ENCODE results near the gene ZNF263. TPM values are rescaled to one million over a fixed set of nuclear protein-coding genes. Genes with fewer than 3 reads are reported as not detected.
A peak's percentile ranks its signal among the peaks of the same experiment; 100 is the strongest.

The ZNF263 gene
- total RNA-seq, 1 donor from 2014 or later, result 34.7 TPM

DNA sequence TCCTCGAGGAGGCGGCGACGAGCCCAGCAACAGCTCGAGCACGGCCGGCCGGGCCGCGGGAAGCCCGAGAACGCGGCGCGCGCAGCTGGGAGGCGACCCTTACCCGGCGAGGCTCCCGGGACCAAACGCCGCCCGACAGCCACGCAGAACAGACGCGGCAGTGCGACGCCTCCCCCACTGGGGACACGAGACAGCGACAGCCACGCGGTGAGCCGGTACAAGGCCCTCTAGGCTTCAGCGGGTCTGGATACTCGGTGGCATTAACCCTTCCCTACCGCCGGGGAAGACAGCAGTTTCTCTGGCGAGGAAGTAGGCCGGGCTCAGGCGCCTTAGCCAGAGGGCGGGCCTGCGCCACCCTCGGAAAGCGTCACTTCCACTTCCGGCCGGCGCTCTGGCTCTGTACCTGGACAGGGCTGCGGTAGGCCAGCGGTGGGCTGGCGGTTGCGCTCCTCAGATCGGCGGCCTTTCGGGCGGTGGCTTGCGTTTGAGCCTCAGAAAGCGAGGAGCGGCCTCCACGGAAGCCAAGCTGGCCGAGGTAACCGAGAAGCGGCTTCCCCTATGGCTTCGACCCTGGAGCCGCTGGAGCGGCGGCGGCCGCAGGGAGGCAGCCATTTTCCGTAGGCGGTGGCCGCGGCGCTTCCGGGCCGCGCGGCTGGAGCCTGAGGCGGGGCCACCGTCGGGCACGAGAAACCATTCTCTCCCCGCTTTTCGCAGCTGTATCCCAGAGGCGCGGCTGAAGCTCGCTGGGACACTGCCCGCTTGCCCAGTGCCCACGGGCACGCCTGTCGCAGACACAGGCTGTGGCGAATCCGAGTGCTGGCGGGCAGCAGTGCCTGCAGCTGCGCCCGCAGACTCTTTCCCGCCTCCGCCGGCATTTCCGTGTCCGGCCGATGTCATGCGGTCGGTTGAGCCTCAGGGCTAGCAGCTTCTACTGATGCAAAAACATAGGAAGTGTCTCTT is 22.1 kb downstream of the ZNF263 start, which contains the start of the genes TIGD7 and ZNF75A:
Gene TIGD7, minus strand, starts transcription at position 322 of the 960 bp plus-strand sequence. CDS start 4,816 bp downstream, outside the sequence.
Gene ZNF75A, plus strand, starts transcription at position 389 of the 960 bp plus-strand sequence. CDS start 2,932 bp downstream, outside the sequence.
- peak; percentile 90 for DNase-seq (ENCODE audit: low read depth)
- Histone ChIP-seq H3K4me2 (ENCODE audit: low read length) (peak within 1 kb of the TSS; percentile 91), H3K27ac (ENCODE audit: low read depth, low read length) (peak within 1 kb of the TSS; percentile 84), H3K9ac (ENCODE audit: low read length) (peak within 1 kb of the TSS; percentile 83), H3K4me1 (ENCODE audit: insufficient read depth, low read length) (peaks cover 4% of the 10 kb centered on the region), H3K36me3 (ENCODE audit: insufficient read depth, low read length) (peaks cover 17% of the 10 kb centered on the region), H3K9me3 (ENCODE audit: insufficient read depth, low read depth, low read length) (peaks cover 16% of the 10 kb centered on the region), H4K20me1 (ENCODE audit: insufficient read depth, low read length) (peaks cover 4% of the 10 kb centered on the region), H2AFZ (ENCODE audit: low read depth, low read length) (peak within 1 kb of the TSS; percentile 100), H3K27me3 (ENCODE audit: insufficient read depth, low read length) (no peaks in the 10 kb centered on the region), H3K79me2 (ENCODE audit: insufficient read depth, low read length) (peaks cover 38% of the 10 kb centered on the region), H3K4me3 (ENCODE audit: insufficient read depth, low read depth, low read length) (peak within 1 kb of the TSS; percentile 68)
- FAIRE-seq, result no peak
- peaks cover 48% of the 10 kb centered on the region for H3K36me3 Mint-ChIP-seq (ENCODE audit: low read depth, unreplicated experiment)
- H3K4me3 Mint-ChIP-seq (ENCODE audit: unreplicated experiment), result peak within 1 kb of the TSS; percentile 91
- TF ChIP-seq, protein P1, sequence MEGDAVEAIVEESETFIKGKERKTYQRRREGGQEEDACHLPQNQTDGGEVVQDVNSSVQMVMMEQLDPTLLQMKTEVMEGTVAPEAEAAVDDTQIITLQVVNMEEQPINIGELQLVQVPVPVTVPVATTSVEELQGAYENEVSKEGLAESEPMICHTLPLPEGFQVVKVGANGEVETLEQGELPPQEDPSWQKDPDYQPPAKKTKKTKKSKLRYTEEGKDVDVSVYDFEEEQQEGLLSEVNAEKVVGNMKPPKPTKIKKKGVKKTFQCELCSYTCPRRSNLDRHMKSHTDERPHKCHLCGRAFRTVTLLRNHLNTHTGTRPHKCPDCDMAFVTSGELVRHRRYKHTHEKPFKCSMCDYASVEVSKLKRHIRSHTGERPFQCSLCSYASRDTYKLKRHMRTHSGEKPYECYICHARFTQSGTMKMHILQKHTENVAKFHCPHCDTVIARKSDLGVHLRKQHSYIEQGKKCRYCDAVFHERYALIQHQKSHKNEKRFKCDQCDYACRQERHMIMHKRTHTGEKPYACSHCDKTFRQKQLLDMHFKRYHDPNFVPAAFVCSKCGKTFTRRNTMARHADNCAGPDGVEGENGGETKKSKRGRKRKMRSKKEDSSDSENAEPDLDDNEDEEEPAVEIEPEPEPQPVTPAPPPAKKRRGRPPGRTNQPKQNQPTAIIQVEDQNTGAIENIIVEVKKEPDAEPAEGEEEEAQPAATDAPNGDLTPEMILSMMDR (IDR thresholded peaks at IDR 0.05; ENCODE audit: insufficient read depth, low read depth, low read length), result no peak
- TF ChIP-seq EZH2 (IDR thresholded peaks at IDR 0.05; ENCODE audit: insufficient read depth, low read length), result no peak
- peak within 1 kb of the TSS; percentile 83 for H3K27ac Mint-ChIP-seq (ENCODE audit: unreplicated experiment)
- peaks cover 29% of the 10 kb centered on the region for H3K9me3 Mint-ChIP-seq (ENCODE audit: unreplicated experiment)
- peaks cover 6% of the 10 kb centered on the region for H3K4me1 Mint-ChIP-seq (ENCODE audit: low read depth, unreplicated experiment)
- no peaks in the 10 kb centered on the region for H3K27me3 Mint-ChIP-seq (ENCODE audit: low read depth, unreplicated experiment)

DNA sequence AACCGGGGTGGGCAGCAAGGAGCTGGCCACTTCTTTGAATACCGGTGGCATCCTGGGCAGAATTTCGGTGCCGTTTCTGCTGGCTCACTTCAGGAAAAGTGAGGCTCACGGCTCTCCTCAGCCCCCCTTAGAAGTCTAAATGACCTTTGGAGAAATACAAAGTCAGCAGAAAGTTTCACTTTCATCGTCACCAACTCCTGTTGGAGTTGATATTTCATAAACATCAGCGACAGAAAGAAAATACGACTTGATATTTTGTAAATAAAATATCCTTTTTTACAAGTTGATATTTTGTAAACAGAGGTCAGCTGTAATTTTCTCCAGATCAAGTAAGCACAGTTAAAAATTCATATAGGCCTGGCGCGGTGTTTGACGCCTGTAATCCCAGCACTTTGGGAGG is 22.8 kb downstream of the ZNF263 start:
- Mint-ChIP-seq H3K27me3 (ENCODE audit: low read depth, unreplicated experiment) (no peaks in the 10 kb centered on the region), H3K4me3 (ENCODE audit: unreplicated experiment) (peak overlapping the region; percentile 91), H3K36me3 (ENCODE audit: low read depth, unreplicated experiment) (peaks cover 48% of the 10 kb centered on the region), H3K9me3 (ENCODE audit: unreplicated experiment) (peaks cover 35% of the 10 kb centered on the region), H3K27ac (ENCODE audit: unreplicated experiment) (peak overlapping the region; percentile 83), H3K4me1 (ENCODE audit: low read depth, unreplicated experiment) (peaks cover 6% of the 10 kb centered on the region)
- TF ChIP-seq, protein P1 (IDR thresholded peaks at IDR 0.05; ENCODE audit: insufficient read depth, low read depth, low read length), result no peak
- TF ChIP-seq EZH2 (IDR thresholded peaks at IDR 0.05; ENCODE audit: insufficient read depth, low read length), result no peak
- Histone ChIP-seq H2AFZ (ENCODE audit: low read depth, low read length) (peak overlapping the region; percentile 100), H3K27me3 (ENCODE audit: insufficient read depth, low read length) (no peaks in the 10 kb centered on the region), H3K4me2 (ENCODE audit: low read length) (peak overlapping the region; percentile 91), H3K4me1 (ENCODE audit: insufficient read depth, low read length) (peaks cover 4% of the 10 kb centered on the region), H3K4me3 (ENCODE audit: insufficient read depth, low read depth, low read length) (peak overlapping the region; percentile 68), H4K20me1 (ENCODE audit: insufficient read depth, low read length) (peaks cover 4% of the 10 kb centered on the region), H3K9me3 (ENCODE audit: insufficient read depth, low read depth, low read length) (peaks cover 16% of the 10 kb centered on the region), H3K27ac (ENCODE audit: low read depth, low read length) (peak overlapping the region; percentile 84), H3K36me3 (ENCODE audit: insufficient read depth, low read length) (peaks cover 17% of the 10 kb centered on the region), H3K79me2 (ENCODE audit: insufficient read depth, low read length) (peaks cover 38% of the 10 kb centered on the region), H3K9ac (ENCODE audit: low read length) (peak overlapping the region; percentile 83)
- DNase-seq (ENCODE audit: low read depth), result no peak
- no peak for FAIRE-seq

Measured in astrocyte (in vitro differentiated cells and primary cell).